Right atrium auricular region (tissue), 2 donors: ENCODE measurements around the gene PRLHR. TPM values are rescaled to one million over a fixed set of nuclear protein-coding genes. Genes with fewer than 3 reads are reported as not detected.

Experiments used
- DNase-seq: peaks from one replicate; pipeline ENCODE4 v3.0.0-alpha.2; 2019; ENCODE audit warnings: low spot score
- H3K27ac ChIP-seq, 2 donors: fragments of 200-600 bp; sonication (generic); 1 replicate in 1 of 2; 2 replicates in 1 of 2; pipeline ENCODE4 v1.5.1; 2016 to 2019
- H3K27me3 ChIP-seq, 2 donors: fragments of 200-600 bp; sonication (generic); one replicate each; pipeline versions ENCODE4 v1.5.1 to v1.6.0; 2017 to 2019
- H3K36me3 ChIP-seq: fragments of 200-600 bp; sonication (generic); one replicate; pipeline ENCODE4 v1.5.1; 2016
- H3K4me1 ChIP-seq, 2 donors: fragments of 200-600 bp; sonication (generic); one replicate each; pipeline versions ENCODE4 v1.5.1 to v1.6.0; 2017 to 2019
- H3K4me3 ChIP-seq, 2 donors: fragments of 200-600 bp; sonication (generic); 1 replicate in 1 of 2; 2 replicates in 1 of 2; pipeline ENCODE4 v1.5.1; 2017 to 2019; ENCODE audit warnings: mild to moderate bottlenecking in 1 of 2, moderate library complexity in 1 of 2
- H3K9me3 ChIP-seq, 2 donors: fragments of 200-600 bp; sonication (generic); one replicate each; pipeline ENCODE4 v1.5.1; 2019
- CTCF ChIP-seq, 2 donors: fragments of 200-600 bp; sonication (generic); IDR thresholded peaks; one replicate each; pipeline ENCODE4 v1.5.1; 2019; ENCODE audit warnings: antibody characterized with exemption in 2 of 2
- total RNA-seq, 2 donors: library from RNA; depleted of rRNA; stranded (reverse); fragments of >200 nt; gene quantifications; one replicate each; pipeline ENCODE4 v1.1.0, GENCODE V29; 2016

PRLHR gene
- total RNA-seq, 2 donors from 2014 or later, result not detected

DNA sequence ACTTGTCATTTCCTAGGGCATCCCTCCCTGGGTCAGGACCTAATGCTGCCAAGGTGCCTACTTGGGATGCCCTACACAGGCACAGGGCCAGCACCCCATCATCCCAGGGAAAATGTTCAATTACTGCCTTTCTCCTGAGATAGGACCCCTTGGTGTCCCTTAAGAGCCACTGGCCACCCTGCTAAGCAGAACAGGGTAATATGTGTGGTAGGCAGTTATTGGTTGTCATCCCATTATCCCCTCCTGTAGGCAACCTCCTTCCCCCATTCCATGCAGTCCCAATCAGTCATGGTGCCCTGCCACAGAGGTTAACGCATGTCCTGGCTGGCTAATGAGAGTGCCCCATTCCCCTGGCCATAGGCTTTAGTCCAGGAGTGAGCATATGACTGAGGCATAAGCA lies 53.2 kb downstream of the PRLHR start:
- Histone ChIP-seq H3K27me3 (no peaks in the 10 kb centered on the region), H3K9me3 (no peaks in the 10 kb centered on the region), H3K4me1 (no peaks in the 10 kb centered on the region), H3K36me3 (no peaks in the 10 kb centered on the region), H3K27ac (no peak overlapping the region), H3K4me3 (no peak overlapping the region)
- peak; percentile 40 for DNase-seq
- TF ChIP-seq CTCF (IDR thresholded peaks at IDR 0.05), result no peak

GRCh38 chr10:118541718-118542117 lies 53.7 kb downstream of the PRLHR start:
- DNase-seq, result no peak
- no peak for TF ChIP-seq CTCF (IDR thresholded peaks at IDR 0.05)
- H3K27me3 ChIP-seq, result no peaks in the 10 kb centered on the region
- H3K4me1 ChIP-seq, result no peaks in the 10 kb centered on the region
- H3K9me3 ChIP-seq, result no peaks in the 10 kb centered on the region
- no peak overlapping the region for H3K4me3 ChIP-seq
- no peak overlapping the region for H3K27ac ChIP-seq
- no peaks in the 10 kb centered on the region for H3K36me3 ChIP-seq

Other genes starting within 250 kb of the PRLHR start
- gene CACUL1, start 159.3 kb upstream of the PRLHR start, total RNA-seq, result 10 to 100 TPM; 17.2 to 17.5 TPM